HFFc6 (cell line): Measurements from ENCODE around the gene EML6. TPM values are rescaled to one million over a fixed set of nuclear protein-coding genes. Genes with fewer than 3 reads are reported as not detected.
A peak's percentile ranks its signal among the peaks of the same experiment; 100 is the strongest.

ENCODE experiments used
- DNase-seq: peaks from one replicate; pipeline ENCODE4 v3.0.0-alpha.2; 2018
- H3K27ac Mint-ChIP-seq: 2 replicates; pipeline ENCODE4 v1.8.0; 2020; ENCODE audit warnings: mild to moderate bottlenecking, mixed read lengths
- H3K27me3 Mint-ChIP-seq: 2 replicates; pipeline ENCODE4 v1.8.0; 2021; ENCODE audit warnings: mild to moderate bottlenecking, moderate library complexity, mixed read lengths; ENCODE audit not compliant: insufficient read depth
- H3K36me3 Mint-ChIP-seq: 2 replicates; pipeline ENCODE4 v1.8.0; 2021; ENCODE audit warnings: low read depth, mixed read lengths
- H3K4me1 Mint-ChIP-seq: 2 replicates; pipeline ENCODE4 v1.8.0; 2020; ENCODE audit warnings: low read depth, mixed read lengths
- H3K4me3 Mint-ChIP-seq: 2 replicates; pipeline ENCODE4 v1.8.0; 2020; ENCODE audit warnings: mild to moderate bottlenecking, moderate library complexity, mixed read lengths
- H3K9me3 Mint-ChIP-seq: 2 replicates; pipeline ENCODE4 v1.8.0; 2020; ENCODE audit warnings: mild to moderate bottlenecking, mixed read lengths
- CTCF ChIP-seq: fragments of 200-600 bp; sonication (generic); IDR thresholded peaks from 2 replicates; pipeline ENCODE4 v1.5.0; 2021; ENCODE audit warnings: antibody characterized with exemption, mild to moderate bottlenecking
- total RNA-seq, 6 experiments: library from RNA; stranded (reverse); fragmentation: NEBNext Ultra II Directional; extraction: Animal tissue kit (Norgen Biotek cat#: 25700); gene quantifications; 2 replicates in 1 of 6; 3 replicates in 5 of 6; pipeline ENCODE4 v1.2.3, GENCODE V29; 2021

EML6 gene
- total RNA-seq, 6 experiments from 2014 or later, result 0.05 to 0.37 (median 0.25) TPM

- TF ChIP-seq CTCF, result no peak
- H3K9me3 Mint-ChIP-seq, result no peaks in the 10 kb centered on the region
- no peaks in the 10 kb centered on the region; the same call in 1 of the 2 replicates for H3K36me3 Mint-ChIP-seq
- H3K4me1 Mint-ChIP-seq, result peaks cover 78% of the 10 kb centered on the region
- no peaks in the 10 kb centered on the region for H3K27me3 Mint-ChIP-seq
- DNase-seq, result no peak
- H3K27ac Mint-ChIP-seq, result no peak overlapping the region
- no peak overlapping the region for H3K4me3 Mint-ChIP-seq
These were observed 183.3 kb downstream of the EML6 start for GRCh38 chr2:54906716-54907115.

- Mint-ChIP-seq H3K4me1 (peaks cover 78% of the 10 kb centered on the region), H3K4me3 (no peak overlapping the region), H3K9me3 (no peaks in the 10 kb centered on the region), H3K36me3 (no peaks in the 10 kb centered on the region; the same call in 1 of the 2 replicates), H3K27ac (no peak overlapping the region), H3K27me3 (no peaks in the 10 kb centered on the region)
- TF ChIP-seq CTCF, result no peak
- DNase-seq, result no peak
These were observed 184.2 kb downstream of the EML6 start for GRCh38 chr2:54907663-54908062.

- Mint-ChIP-seq H3K9me3 (no peaks in the 10 kb centered on the region), H3K4me3 (peak overlapping the region; percentile 41; the same call in 1 of the 2 replicates), H3K4me1 (peaks cover 78% of the 10 kb centered on the region), H3K36me3 (peaks cover 4% of the 10 kb centered on the region; the same call in 1 of the 2 replicates), H3K27me3 (no peaks in the 10 kb centered on the region), H3K27ac (peak overlapping the region; percentile 90)
- no peak for DNase-seq
- no peak for TF ChIP-seq CTCF
These were observed 185.1 kb downstream of the EML6 start for GRCh38 chr2:54908591-54908990.

GRCh38 chr2:54909001-54909400, 185.5 kb downstream of the EML6 start:
- Mint-ChIP-seq H3K27me3 (no peaks in the 10 kb centered on the region), H3K9me3 (no peaks in the 10 kb centered on the region), H3K27ac (peak overlapping the region; percentile 90), H3K36me3 (peaks cover 5% of the 10 kb centered on the region; the same call in 1 of the 2 replicates), H3K4me3 (peak overlapping the region; percentile 41; the same call in 1 of the 2 replicates), H3K4me1 (peaks cover 78% of the 10 kb centered on the region)
- peak; percentile 57 for DNase-seq
- no peak for TF ChIP-seq CTCF

- 0 out of 2 replicates have a peak, but pooled peaks cover 5% of the 10 kb centered on the region for H3K36me3 Mint-ChIP-seq
- H3K27ac Mint-ChIP-seq, result no peak overlapping the region
- H3K27me3 Mint-ChIP-seq, result no peaks in the 10 kb centered on the region
- DNase-seq, result no peak
- H3K9me3 Mint-ChIP-seq, result no peaks in the 10 kb centered on the region
- peaks cover 59% of the 10 kb centered on the region for H3K4me1 Mint-ChIP-seq
- H3K4me3 Mint-ChIP-seq, result no peak overlapping the region
- no peak for TF ChIP-seq CTCF
These were observed 188.8 kb downstream of the EML6 start for GRCh38 chr2:54912305-54912704.

GRCh38 chr2:54912893-54913292, 189.4 kb downstream of the EML6 start:
- H3K27me3 Mint-ChIP-seq, result no peaks in the 10 kb centered on the region
- no peak for TF ChIP-seq CTCF
- H3K4me1 Mint-ChIP-seq, result peaks cover 53% of the 10 kb centered on the region
- no peak for DNase-seq
- H3K9me3 Mint-ChIP-seq, result no peaks in the 10 kb centered on the region
- 0 out of 2 replicates have a peak, but pooled peaks cover 5% of the 10 kb centered on the region for H3K36me3 Mint-ChIP-seq
- H3K4me3 Mint-ChIP-seq, result no peak overlapping the region
- H3K27ac Mint-ChIP-seq, result no peak overlapping the region
